Measurements from ENCODE around the gene KLHDC7B.

DNA sequence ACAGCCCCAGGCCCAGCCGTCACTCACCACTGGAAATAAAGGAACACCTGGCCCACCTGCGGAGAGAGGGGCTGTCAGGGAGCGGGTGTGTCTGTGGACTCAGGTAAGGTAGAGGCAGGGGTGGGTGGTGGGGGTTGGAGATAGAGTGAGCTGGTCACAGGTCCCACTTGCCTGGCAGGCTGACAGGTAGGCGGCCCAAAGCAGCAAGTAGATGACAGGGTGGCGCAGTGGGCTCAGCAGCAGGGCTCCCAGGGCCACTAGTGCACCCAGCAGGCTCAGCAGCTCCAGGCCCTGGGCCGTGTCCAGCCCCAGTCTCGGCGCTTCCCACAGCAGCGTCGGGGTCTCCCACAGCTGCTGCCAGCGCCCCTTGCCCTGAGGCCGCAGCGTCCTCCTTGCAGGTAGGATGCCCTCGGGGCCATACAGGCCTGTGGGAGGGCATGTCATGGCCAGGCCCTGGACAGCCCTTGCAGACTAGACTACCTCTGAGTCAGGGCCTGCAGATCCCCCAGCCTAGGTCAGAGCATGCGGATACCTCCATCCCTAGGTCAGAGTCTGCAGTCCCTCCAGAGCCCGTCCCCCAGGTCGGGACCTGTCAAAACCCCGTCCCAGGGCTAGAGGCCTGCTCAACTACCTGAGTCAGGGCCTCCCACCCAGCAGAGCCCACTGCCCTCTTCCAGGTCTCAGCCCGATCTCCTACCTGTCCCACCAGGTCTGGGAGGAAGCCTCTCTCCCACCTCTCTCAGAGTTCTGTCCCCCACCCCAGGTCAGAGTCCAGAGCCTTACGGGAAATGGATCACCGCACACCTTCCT lies 38.9 kb upstream of the KLHDC7B start:
- no peak for TF ChIP-seq JUN (IDR thresholded peaks at IDR 0.05; ENCODE audit: borderline replicate concordance, insufficient read depth, insufficient read length, low read depth)
- TF ChIP-seq, protein P1, sequence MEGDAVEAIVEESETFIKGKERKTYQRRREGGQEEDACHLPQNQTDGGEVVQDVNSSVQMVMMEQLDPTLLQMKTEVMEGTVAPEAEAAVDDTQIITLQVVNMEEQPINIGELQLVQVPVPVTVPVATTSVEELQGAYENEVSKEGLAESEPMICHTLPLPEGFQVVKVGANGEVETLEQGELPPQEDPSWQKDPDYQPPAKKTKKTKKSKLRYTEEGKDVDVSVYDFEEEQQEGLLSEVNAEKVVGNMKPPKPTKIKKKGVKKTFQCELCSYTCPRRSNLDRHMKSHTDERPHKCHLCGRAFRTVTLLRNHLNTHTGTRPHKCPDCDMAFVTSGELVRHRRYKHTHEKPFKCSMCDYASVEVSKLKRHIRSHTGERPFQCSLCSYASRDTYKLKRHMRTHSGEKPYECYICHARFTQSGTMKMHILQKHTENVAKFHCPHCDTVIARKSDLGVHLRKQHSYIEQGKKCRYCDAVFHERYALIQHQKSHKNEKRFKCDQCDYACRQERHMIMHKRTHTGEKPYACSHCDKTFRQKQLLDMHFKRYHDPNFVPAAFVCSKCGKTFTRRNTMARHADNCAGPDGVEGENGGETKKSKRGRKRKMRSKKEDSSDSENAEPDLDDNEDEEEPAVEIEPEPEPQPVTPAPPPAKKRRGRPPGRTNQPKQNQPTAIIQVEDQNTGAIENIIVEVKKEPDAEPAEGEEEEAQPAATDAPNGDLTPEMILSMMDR (IDR thresholded peaks at IDR 0.05; ENCODE audit: extremely low read depth in 1 of 2, insufficient read depth in 1 of 2, low read depth in 1 of 2, low read length in 2 of 2) = no peak
- no peak for TF ChIP-seq EZH2 (IDR thresholded peaks at IDR 0.05; ENCODE audit: borderline replicate concordance, low read depth, low read length, severe bottlenecking)

Measured in endothelial cell of umbilical vein (primary cell).